CD4-positive, alpha-beta T cell treated with Interleukin-6 for 4 hours (primary cell): ENCODE data around the gene CHRNG.

Experiments used
- DNase-seq: peaks from one replicate; pipeline ENCODE4 v3.0.0-alpha.2; 2020; ENCODE audit warnings: mixed read lengths

CHRNG gene

GRCh38 chr2:232580648-232580981 lies 41.1 kb downstream of the CHRNG start:
- no peak for DNase-seq

GRCh38 chr2:232581725-232582124 lies 42.2 kb downstream of the CHRNG start:
- DNase-seq = no peak

- no peak for DNase-seq
These were observed 44.7 kb downstream of the CHRNG start for GRCh38 chr2:232584238-232584637.

- DNase-seq = no peak
These were observed 47.5 kb downstream of the CHRNG start for GRCh38 chr2:232586943-232587505.

GRCh38 chr2:232587512-232587911 lies 48.0 kb downstream of the CHRNG start:
- no peak for DNase-seq

GRCh38 chr2:232588031-232588430 lies 48.5 kb downstream of the CHRNG start:
- DNase-seq = no peak

- no peak for DNase-seq
These were observed 49.4 kb downstream of the CHRNG start for GRCh38 chr2:232588680-232589585.

- no peak for DNase-seq
These were observed 53.4 kb downstream of the CHRNG start for GRCh38 chr2:232592772-232593395.

GRCh38 chr2:232593982-232594381 lies 54.5 kb downstream of the CHRNG start:
- no peak for DNase-seq
